HTR-8/SVneo (cell line): Measurements from ENCODE around the gene PAX4.

Source experiments
- DNase-seq: peaks from one replicate; pipeline ENCODE4 v3.0.0; 2011; ENCODE audit warnings: low spot score, mixed read lengths; ENCODE audit not compliant: insufficient read length
- FAIRE-seq: peaks from 2 replicates; lab custom pipeline; 2011; peaks lifted over from hg19 to GRCh38; lab: Jason Lieb, UNC

PAX4 gene, protein sequence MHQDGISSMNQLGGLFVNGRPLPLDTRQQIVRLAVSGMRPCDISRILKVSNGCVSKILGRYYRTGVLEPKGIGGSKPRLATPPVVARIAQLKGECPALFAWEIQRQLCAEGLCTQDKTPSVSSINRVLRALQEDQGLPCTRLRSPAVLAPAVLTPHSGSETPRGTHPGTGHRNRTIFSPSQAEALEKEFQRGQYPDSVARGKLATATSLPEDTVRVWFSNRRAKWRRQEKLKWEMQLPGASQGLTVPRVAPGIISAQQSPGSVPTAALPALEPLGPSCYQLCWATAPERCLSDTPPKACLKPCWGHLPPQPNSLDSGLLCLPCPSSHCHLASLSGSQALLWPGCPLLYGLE

DNA sequence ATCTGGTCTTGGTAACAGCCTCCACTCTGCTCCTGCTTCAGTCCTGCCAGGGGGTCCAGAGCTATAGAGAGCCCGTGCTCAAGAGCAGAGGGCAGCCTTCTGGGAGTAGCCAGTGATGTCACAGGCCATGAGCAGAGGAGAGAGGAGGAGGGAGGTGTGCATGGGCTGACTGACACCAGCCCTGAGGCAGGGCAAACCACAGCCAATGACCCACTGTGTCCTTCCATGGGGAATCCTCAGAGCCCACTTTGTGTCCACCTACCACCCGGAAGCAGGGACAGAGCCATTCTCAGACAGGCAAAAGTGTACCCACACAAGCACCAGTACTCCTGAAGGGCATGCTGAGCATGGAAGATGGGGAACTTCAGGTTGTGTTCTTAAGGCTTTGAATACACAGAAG is at the start of gene PAX4:
PAX4 (minus strand) TSS at position 101 of the 400 bp plus-strand sequence. CDS start 2,214 bp downstream, outside the sequence.
- FAIRE-seq, result no peak
- no peak for DNase-seq

- no peak for FAIRE-seq
These were observed 49.2 kb upstream of the PAX4 start for GRCh38 chr7:127667017-127667670.

GRCh38 chr7:127666602-127667001 is 48.7 kb upstream of the PAX4 start:
- FAIRE-seq (no peak), DNase-seq (no peak)

More at GRCh38 chr7:127667017-127667670, 49.2 kb upstream of the PAX4 start:
- DNase-seq, result peak; percentile 41

DNA sequence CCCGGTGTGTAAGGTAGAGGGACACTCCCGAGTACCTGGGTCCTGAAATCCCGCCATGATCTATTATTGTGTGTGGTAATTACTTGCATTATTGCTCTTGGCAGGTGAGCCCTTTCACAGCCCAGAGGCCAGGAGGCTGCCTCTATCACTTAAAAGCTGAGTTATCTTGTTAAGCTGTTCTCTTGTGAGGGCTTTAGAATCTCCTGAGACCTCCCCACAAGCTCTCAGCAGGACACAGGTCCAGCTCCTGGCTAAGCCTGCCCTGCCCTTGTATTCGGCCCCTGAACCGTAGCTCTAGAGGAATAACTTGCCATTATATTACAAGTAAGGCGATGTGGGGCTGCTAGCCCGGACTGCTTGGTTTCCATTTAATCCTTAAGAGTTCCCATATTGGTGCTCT is 48.0 kb upstream of the PAX4 start:
- no peak for FAIRE-seq
- no peak for DNase-seq

GRCh38 chr7:127658970-127659630 is 41.2 kb upstream of the PAX4 start:
- FAIRE-seq, result no peak
- DNase-seq, result no peak

DNA sequence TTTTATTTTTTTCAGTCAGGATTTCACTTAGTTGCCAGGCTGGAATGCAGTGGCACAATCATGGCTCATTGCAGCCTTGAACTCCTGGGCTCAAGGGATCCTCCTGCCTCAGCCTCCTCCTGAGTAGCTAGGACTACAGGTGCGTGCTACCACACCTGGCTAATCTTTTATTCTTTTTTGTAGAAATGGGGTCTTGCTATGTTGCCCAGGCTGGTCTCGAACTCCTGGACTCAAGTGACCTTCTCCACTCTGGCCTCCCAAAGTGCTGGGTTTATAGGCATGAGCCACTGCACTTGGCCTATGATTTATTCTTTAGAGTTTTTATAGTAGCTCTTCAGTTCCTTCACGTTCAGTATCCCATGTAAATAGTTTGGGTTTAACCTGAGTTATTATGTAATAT is 39.6 kb upstream of the PAX4 start:
- no peak for FAIRE-seq
- no peak for DNase-seq

DNA sequence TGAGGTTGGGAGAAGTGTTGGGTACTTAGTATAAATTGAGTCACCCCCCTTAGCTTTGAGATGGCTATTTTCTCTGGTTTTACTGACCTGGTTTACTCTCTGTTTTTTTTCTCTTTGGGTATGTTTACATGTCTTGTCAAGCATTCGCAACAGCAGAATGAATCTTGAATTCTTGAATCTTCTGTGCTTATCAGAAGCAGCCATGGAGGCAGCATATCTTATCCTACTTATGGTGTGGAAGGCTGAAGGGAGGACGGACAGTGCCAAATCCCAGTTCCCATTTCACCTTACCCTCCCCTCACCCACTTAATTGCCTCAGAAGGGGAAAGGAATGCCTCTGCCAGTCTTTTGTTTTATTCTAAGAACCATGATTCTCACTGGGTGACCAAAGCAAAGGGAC is 37.8 kb upstream of the PAX4 start:
- DNase-seq (no peak), FAIRE-seq (no peak)

DNA sequence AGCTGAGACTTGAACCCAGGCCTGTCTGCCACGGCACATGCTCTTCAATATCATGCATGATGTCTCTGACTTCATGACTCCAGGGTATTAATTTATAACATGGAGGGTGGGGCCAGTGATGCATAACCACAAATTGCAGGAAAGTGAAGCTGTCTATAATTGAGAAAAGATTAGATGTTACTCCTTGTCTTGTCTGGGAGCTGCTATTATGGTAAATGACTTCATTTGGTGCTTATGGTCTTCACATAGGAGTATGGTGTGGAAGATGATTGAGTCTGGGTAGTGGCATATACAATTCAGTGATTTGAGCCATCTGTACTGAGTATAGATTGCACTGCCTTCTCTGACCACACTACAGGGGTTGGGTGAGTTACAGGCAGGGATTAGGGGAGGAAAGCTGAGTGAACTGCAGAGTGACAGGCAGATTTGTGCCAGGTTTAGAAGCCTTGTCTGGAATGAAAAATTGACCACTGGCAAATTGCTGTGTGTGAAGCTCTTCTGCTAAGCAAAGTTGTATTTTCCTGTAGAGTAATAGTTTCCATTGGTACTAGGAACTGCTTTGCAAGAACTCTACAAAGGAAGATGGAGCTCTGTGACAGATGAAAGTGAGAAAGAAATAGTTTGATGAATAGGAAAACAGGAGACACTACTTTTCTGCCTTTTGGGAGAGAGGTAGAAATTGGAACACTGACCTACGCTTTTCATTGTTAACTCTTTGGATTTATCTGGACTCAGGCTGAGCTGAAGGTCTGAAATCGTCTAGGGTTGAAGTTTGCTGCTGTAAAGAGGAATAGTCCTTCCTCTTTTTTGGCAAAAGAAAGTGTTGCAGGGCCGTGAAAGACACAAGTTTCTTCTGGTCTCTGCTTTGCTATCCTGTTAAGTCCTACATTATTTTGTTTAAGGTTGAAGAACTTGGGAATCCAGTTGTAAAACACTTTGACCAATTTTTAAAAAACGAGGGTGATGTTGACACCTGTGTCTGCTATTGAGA is 36.8 kb upstream of the PAX4 start:
- no peak for DNase-seq
- no peak for FAIRE-seq

DNA sequence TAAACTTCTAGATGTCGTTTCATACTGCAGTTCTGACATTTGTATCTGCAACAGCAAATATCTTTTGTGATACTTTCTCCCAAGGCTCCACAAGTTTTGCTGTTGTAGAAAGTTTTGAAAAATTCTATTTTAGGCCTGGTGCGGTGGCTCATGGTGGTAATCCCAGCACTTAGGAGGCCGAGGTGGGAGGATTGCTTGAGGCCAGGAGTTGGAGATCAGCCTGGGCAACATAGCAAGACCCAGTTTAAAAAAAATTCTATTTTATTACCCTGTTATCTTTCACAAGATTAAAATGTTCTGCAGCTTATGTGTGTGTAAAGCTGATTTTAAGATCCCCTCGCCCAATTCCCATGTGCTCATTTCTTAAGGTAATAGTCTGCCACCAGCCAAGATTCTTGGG is 35.5 kb upstream of the PAX4 start:
- DNase-seq (no peak), FAIRE-seq (no peak)

DNA sequence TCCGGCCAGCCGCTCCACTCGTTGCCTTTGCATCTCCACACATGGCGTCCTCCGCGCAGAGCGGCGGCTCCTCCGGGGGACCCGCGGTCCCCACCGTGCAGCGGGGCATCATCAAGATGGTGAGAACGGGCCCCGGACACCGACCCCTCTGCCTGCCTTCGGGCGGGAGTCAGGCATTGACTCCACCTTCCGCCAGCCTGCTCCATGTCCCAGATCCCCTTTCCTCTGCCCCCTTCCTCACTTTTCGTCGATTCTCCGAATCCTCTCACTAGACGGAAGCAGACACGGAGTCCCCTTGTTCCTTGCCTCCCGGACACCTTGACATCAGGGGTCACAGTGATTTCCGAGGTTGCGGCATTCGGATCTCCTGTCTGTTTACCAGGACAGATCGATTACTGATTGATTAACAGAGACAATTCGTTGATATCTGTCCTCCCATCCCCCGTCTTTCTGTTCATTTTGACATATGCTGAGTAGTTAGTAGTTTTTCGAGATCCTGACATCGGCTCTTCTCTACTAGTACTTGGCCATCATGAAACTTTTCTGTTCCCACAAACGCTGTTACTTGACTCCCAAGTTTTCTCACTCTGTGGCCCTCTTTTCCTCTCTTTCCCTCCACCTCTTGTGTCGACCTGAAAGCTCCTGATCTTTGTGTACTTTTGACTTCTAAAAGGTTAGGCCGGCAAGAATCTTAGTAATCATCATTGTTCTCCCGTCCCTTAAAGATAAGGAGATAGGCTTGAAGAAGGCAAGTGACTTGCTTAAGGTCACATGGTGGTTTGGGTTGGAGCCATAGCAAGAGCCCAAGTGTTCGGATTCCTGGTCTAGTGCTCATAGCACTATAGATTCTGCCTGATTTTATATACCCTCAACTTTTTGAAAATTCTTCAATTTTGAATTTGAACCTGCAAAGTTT is 34.6 kb upstream of the PAX4 start:
- no peak for DNase-seq
- no peak for FAIRE-seq

DNA sequence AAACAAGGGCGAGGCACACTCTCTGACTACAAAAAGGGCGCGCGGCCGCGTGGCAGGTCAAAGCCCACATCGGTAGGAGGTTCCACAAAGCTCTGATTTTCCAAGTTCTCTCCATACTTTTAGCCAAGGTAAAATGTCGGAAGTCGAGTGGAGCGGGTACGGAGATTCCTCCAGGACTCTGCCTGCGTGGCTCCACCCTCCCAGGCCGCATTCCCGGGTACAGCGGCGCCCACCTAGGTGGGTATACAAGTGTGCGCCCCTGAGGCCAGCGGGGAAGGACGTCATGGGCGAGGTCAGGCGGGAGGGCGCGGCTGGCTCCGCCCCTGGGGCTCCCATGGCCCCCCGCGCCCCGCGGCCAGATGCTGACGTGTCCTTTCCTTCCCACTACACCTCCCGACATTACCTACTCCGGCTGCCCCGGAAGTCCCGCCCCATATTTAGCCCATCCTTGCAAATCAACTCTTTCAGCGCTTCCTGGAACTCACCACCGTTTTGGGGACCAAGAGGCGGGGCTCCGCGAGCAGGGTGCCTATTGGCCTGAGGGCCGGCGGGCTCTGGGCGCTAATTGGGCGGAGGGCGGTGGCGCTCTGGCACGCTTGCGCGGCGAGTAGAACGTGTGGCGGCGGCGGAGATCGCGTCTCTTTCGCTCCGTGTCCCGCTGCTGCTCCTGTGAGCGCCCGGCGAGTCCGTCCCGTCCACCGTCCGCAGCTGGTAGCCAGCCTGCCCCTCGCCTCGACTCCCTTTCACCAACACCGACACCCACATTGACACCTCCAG is 33.8 kb upstream of the PAX4 start, which contains the start of gene SND1:
SND1 (plus strand) TSS at position 639 of the 777 bp plus-strand sequence. CDS start 180 bp downstream, outside the sequence.
- peak; percentile 93 for DNase-seq
- peak; percentile 26 for FAIRE-seq

DNA sequence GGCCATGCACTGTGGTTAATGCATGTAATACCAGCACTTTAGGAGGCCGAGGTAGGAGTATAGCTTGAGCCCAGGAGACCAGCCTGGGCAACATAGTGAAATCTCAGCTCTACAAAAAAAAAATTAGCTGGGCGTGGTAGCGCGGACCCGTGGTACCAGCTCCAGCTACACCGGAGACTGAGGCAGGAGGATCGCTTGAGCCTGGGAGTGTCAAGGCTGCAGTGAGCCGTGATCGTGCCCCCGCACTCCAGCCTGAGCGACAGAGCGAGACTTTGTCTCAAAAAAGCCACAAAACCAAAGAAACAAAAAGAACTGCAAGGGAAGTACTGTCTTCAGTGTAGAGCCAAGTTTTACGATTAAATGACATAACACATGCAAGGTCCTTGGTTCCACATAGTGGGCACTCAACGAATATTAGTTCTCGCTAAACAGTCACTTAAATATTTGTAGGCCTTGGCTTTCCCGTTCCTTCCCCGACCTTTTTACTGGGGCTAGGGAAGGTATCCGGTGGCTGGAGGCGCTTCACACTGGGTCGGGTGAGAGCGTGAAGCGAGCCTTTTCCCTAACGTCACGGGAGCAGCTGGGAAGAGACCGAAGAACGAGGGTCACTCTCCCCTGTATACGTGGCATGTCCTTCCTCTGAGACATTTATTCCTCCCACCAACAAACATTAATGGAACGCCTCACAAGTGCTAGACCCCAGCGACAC is 33.1 kb upstream of the PAX4 start:
- DNase-seq (no peak), FAIRE-seq (no peak)

DNA sequence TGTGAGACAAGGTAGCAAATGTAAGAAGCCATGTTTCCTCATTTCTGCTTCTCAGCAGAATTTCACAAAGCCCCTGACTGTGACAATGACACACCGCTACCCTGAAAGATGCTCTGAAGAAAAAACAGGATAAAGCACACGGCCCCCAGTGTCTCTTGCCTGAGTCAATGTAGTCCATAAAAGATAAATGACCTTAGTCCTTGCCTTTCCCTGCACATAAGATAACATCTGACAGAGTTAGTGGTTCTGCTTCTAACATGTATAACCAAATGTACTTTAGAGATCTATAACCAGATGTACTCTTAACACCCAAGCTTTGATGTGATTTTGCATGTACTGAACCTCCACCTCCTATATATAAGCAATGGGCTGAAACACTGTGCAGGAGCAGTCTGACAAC is 31.0 kb upstream of the PAX4 start:
- no peak for FAIRE-seq
- no peak for DNase-seq

- no peak for FAIRE-seq
These were observed 29.7 kb upstream of the PAX4 start for GRCh38 chr7:127647636-127648035.

GRCh38 chr7:127644484-127644883 is 26.5 kb upstream of the PAX4 start:
- DNase-seq (no peak), FAIRE-seq (no peak)

More at GRCh38 chr7:127647636-127648035, 29.7 kb upstream of the PAX4 start:
- no peak for DNase-seq

GRCh38 chr7:127638197-127638596 is 20.3 kb upstream of the PAX4 start:
- no peak for DNase-seq
- FAIRE-seq, result no peak

GRCh38 chr7:127635659-127636285 is 17.8 kb upstream of the PAX4 start:
- FAIRE-seq, result no peak

More at GRCh38 chr7:127635659-127636285, 17.8 kb upstream of the PAX4 start:
- DNase-seq, result no peak
